CD4-positive, alpha-beta memory T cell (primary cell): Measurements from ENCODE around the gene COQ3. TPM values are rescaled to one million over a fixed set of nuclear protein-coding genes. Genes with fewer than 3 reads are reported as not detected.
A peak's percentile ranks its signal among the peaks of the same experiment; 100 is the strongest.

ENCODE experiments used
- CTCF ChIA-PET: fragments of 350-600 bp; sonication (Branson Sonifier 250); formaldehyde crosslinking; loops from one replicate; lab custom pipeline; 2021; ENCODE audit warnings: inconsistent platforms; ENCODE audit not compliant: partially characterized antibody; lab: Charles Lee
- POLR2A ChIA-PET: fragments of 350-600 bp; sonication (Branson Sonifier 250); formaldehyde crosslinking; loops from one replicate; lab custom pipeline; 2021; ENCODE audit not compliant: partially characterized antibody; lab: Charles Lee
- DNase-seq, 5 donors: peaks; one replicate each; pipeline versions ENCODE4 v3.0.0 to v3.0.0-alpha.2; 2020 to 2022; ENCODE audit warnings: mixed read lengths in 1 of 5
- H3K27ac ChIP-seq: one replicate; pipeline ENCODE4 v1.7.0; 2013; ENCODE audit warnings: low read depth, low read length
- H3K27me3 ChIP-seq: 2 replicates; pipeline ENCODE4 v1.7.0; 2013; ENCODE audit warnings: mild to moderate bottlenecking, low read length, moderate library complexity; ENCODE audit not compliant: insufficient read depth
- H3K36me3 ChIP-seq: 2 replicates; pipeline ENCODE4 v1.7.0; 2013; ENCODE audit warnings: mild to moderate bottlenecking, low read length, moderate library complexity; ENCODE audit not compliant: insufficient read depth
- H3K4me1 ChIP-seq: 2 replicates; pipeline ENCODE4 v1.7.0; 2013; ENCODE audit warnings: mild to moderate bottlenecking, low read length, moderate library complexity; ENCODE audit not compliant: insufficient read depth
- H3K4me3 ChIP-seq, 2 donors: one replicate each; pipeline ENCODE4 v1.7.0; 2013; ENCODE audit warnings: low read length in 2 of 2, mild to moderate bottlenecking in 1 of 2
- H3K9me3 ChIP-seq, 2 donors: one replicate each; pipeline ENCODE4 v1.7.0; 2013; ENCODE audit warnings: low read length in 2 of 2, control low read depth in 1 of 2; ENCODE audit not compliant: control insufficient read depth in 1 of 2
- H3K27ac Mint-ChIP-seq, 7 donors: one replicate each; pipeline ENCODE4 v1.8.0; 2020 to 2021; ENCODE audit warnings: mixed read lengths in 7 of 7, mild to moderate bottlenecking in 6 of 7, inconsistent platforms in 3 of 7, moderate library complexity in 3 of 7
- H3K27me3 Mint-ChIP-seq, 2 donors: one replicate each; pipeline ENCODE4 v1.8.0; 2020 to 2021; ENCODE audit warnings: mixed read lengths in 2 of 2
- H3K36me3 Mint-ChIP-seq, 2 donors: one replicate each; pipeline ENCODE4 v1.8.0; 2020 to 2021; ENCODE audit warnings: mixed read lengths in 2 of 2, inconsistent platforms in 1 of 2, mild to moderate bottlenecking in 1 of 2
- H3K4me1 Mint-ChIP-seq, 4 donors: one replicate each; pipeline ENCODE4 v1.8.0; 2020 to 2021; ENCODE audit warnings: mixed read lengths in 4 of 4, mild to moderate bottlenecking in 1 of 4
- H3K4me3 Mint-ChIP-seq, 8 donors: one replicate each; pipeline ENCODE4 v1.8.0; 2020 to 2021; ENCODE audit warnings: mixed read lengths in 8 of 8, mild to moderate bottlenecking in 7 of 8, moderate library complexity in 6 of 8, inconsistent platforms in 3 of 8
- H3K9me3 Mint-ChIP-seq, 8 donors: one replicate each; pipeline ENCODE4 v1.8.0; 2020 to 2021; ENCODE audit warnings: mixed read lengths in 8 of 8, mild to moderate bottlenecking in 5 of 8, inconsistent platforms in 3 of 8, moderate library complexity in 1 of 8
- intact Hi-C: fragments of 100-400 bp; cut with micrococcal nuclease; formaldehyde crosslinking; loops from one replicate; pipeline ENCODE4 v1.15.1; 2023
- polyA plus RNA-seq, 2 donors: library from polyadenylated mRNA; unstranded; fragments of 300-500 nt; fragmentation: Illumina TruSeq; gene quantifications; one replicate each; pipeline ENCODE4 v1.2.3, GENCODE V29; 2021
- total RNA-seq, 2 experiments: library from RNA; stranded (reverse); gene quantifications; one replicate each; pipeline ENCODE4 v1.2.3, GENCODE V29; 2021

The COQ3 gene
- total and polyA plus RNA-seq, 4 experiments from 2014 or later, result 3.1 to 9.6 (median 5.4) TPM

GRCh38 chr6:99362678-99363268, 31.2 kb downstream of the COQ3 start:
- CTCF ChIA-PET, result no interaction called here
- POLR2A ChIA-PET, result no interaction called here

GRCh38 chr6:99359800-99360199, 34.2 kb downstream of the COQ3 start:
- no peak overlapping the region for H3K4me3 Mint-ChIP-seq
- no peak for DNase-seq
- peaks cover 4% of the 10 kb centered on the region for H3K27me3 ChIP-seq

More at GRCh38 chr6:99362678-99363268, 31.2 kb downstream of the COQ3 start:
- no peak overlapping the region for H3K27ac ChIP-seq
- no peak overlapping the region for H3K4me3 ChIP-seq
- H3K27ac Mint-ChIP-seq, result no peak overlapping the region
- no peak for DNase-seq
- no peak overlapping the region for H3K4me3 Mint-ChIP-seq
- H3K27me3 Mint-ChIP-seq, result peaks cover 13 to 18% of the 10 kb centered on the region in 2 donors
- intact Hi-C loops, result no loop called here
- no peaks in the 10 kb centered on the region for H3K27me3 ChIP-seq
- H3K4me1 Mint-ChIP-seq, result peaks cover 0 to 1% (median 0%) of the 10 kb centered on the region in 4 donors
- no peaks in the 10 kb centered on the region for H3K9me3 ChIP-seq
- no peaks in the 10 kb centered on the region for H3K36me3 Mint-ChIP-seq
- peaks cover 0 to 2% (median 0%) of the 10 kb centered on the region in 8 donors for H3K9me3 Mint-ChIP-seq
- no peaks in the 10 kb centered on the region for H3K4me1 ChIP-seq
- no peaks in the 10 kb centered on the region for H3K36me3 ChIP-seq

GRCh38 chr6:99356641-99357040, 37.4 kb downstream of the COQ3 start:
- Mint-ChIP-seq H3K27me3 (peaks cover 28 to 44% of the 10 kb centered on the region in 2 donors), H3K4me1 (no peaks in the 10 kb centered on the region), H3K4me3 (no peak overlapping the region), H3K9me3 (no peaks in the 10 kb centered on the region), H3K36me3 (no peaks in the 10 kb centered on the region), H3K27ac (no peak overlapping the region)
- peaks cover 4% of the 10 kb centered on the region for H3K27me3 ChIP-seq
- intact Hi-C loops, result no loop called here
- no peaks in the 10 kb centered on the region for H3K4me1 ChIP-seq
- DNase-seq, result no peak
- ChIA-PET CTCF (no interaction called here), POLR2A (no interaction called here)
- H3K4me3 ChIP-seq, result no peak overlapping the region
- no peaks in the 10 kb centered on the region for H3K9me3 ChIP-seq
- no peak overlapping the region for H3K27ac ChIP-seq
- H3K36me3 ChIP-seq, result no peaks in the 10 kb centered on the region

More at GRCh38 chr6:99359800-99360199, 34.2 kb downstream of the COQ3 start:
- ChIA-PET CTCF (no interaction called here), POLR2A (no interaction called here)
- Mint-ChIP-seq H3K4me1 (peaks cover 0 to 1% (median 0%) of the 10 kb centered on the region in 4 donors), H3K9me3 (peaks cover 0 to 2% (median 0%) of the 10 kb centered on the region in 8 donors), H3K36me3 (no peaks in the 10 kb centered on the region), H3K27me3 (peaks cover 27 to 29% of the 10 kb centered on the region in 2 donors), H3K27ac (no peak overlapping the region)
- Histone ChIP-seq H3K9me3 (no peaks in the 10 kb centered on the region), H3K27ac (no peak overlapping the region), H3K4me1 (no peaks in the 10 kb centered on the region), H3K36me3 (no peaks in the 10 kb centered on the region), H3K4me3 (no peak overlapping the region)
- intact Hi-C loops, result no loop called here

GRCh38 chr6:99354983-99355382, 39.0 kb downstream of the COQ3 start:
- POLR2A ChIA-PET, result no interaction called here
- H3K4me3 ChIP-seq, result no peak overlapping the region
- CTCF ChIA-PET, result no interaction called here

GRCh38 chr6:99353126-99353525, 40.9 kb downstream of the COQ3 start:
- intact Hi-C loops, result no loop called here

More at GRCh38 chr6:99354983-99355382, 39.0 kb downstream of the COQ3 start:
- Histone ChIP-seq H3K9me3 (no peaks in the 10 kb centered on the region), H3K4me1 (no peaks in the 10 kb centered on the region), H3K27me3 (peaks cover 13% of the 10 kb centered on the region), H3K36me3 (no peaks in the 10 kb centered on the region), H3K27ac (no peak overlapping the region)
- H3K9me3 Mint-ChIP-seq, result no peaks in the 10 kb centered on the region
- H3K27ac Mint-ChIP-seq, result no peak overlapping the region
- H3K4me1 Mint-ChIP-seq, result peaks cover 0 to 4% (median 0%) of the 10 kb centered on the region in 4 donors
- H3K27me3 Mint-ChIP-seq, result peaks cover 36 to 43% of the 10 kb centered on the region in 2 donors
- DNase-seq, result no peak
- intact Hi-C loops, result no loop called here
- H3K36me3 Mint-ChIP-seq, result no peaks in the 10 kb centered on the region
- H3K4me3 Mint-ChIP-seq, result no peak overlapping the region

GRCh38 chr6:99350573-99350972, 43.4 kb downstream of the COQ3 start:
- no peak overlapping the region for H3K4me3 ChIP-seq
- Mint-ChIP-seq H3K36me3 (no peaks in the 10 kb centered on the region), H3K27me3 (peaks cover 32 to 52% of the 10 kb centered on the region in 2 donors), H3K27ac (no peak overlapping the region), H3K4me1 (peaks cover 0 to 5% (median under 1%) of the 10 kb centered on the region in 4 donors), H3K4me3 (peak overlapping the region in 2 of 8 donors; percentile 41 to 67), H3K9me3 (no peaks in the 10 kb centered on the region)
- H3K27ac ChIP-seq, result no peak overlapping the region
- H3K27me3 ChIP-seq, result peaks cover 12% of the 10 kb centered on the region
- POLR2A ChIA-PET, result no interaction called here
- H3K9me3 ChIP-seq, result no peaks in the 10 kb centered on the region
- CTCF ChIA-PET, result no interaction called here
- no peak for DNase-seq
- intact Hi-C loops, result no loop called here
- H3K36me3 ChIP-seq, result no peaks in the 10 kb centered on the region
- no peaks in the 10 kb centered on the region for H3K4me1 ChIP-seq

More at GRCh38 chr6:99353126-99353525, 40.9 kb downstream of the COQ3 start:
- Mint-ChIP-seq H3K4me1 (peaks cover 0 to 5% (median under 1%) of the 10 kb centered on the region in 4 donors), H3K36me3 (no peaks in the 10 kb centered on the region), H3K27me3 (peaks cover 41 to 51% of the 10 kb centered on the region in 2 donors), H3K4me3 (no peak overlapping the region), H3K9me3 (no peaks in the 10 kb centered on the region), H3K27ac (no peak overlapping the region)
- POLR2A ChIA-PET, result no interaction called here
- H3K9me3 ChIP-seq, result no peaks in the 10 kb centered on the region
- DNase-seq, result no peak
- CTCF ChIA-PET, result interaction anchor here (2.6 kb wide), 1 partner anchor 23 kb away, joined by 12 read pairs; no protein-coding TSS in a partner anchor
- no peaks in the 10 kb centered on the region for H3K36me3 ChIP-seq
- H3K27me3 ChIP-seq, result peaks cover 16% of the 10 kb centered on the region
- no peak overlapping the region for H3K27ac ChIP-seq
- no peak overlapping the region for H3K4me3 ChIP-seq
- no peaks in the 10 kb centered on the region for H3K4me1 ChIP-seq

- intact Hi-C loops, result no loop called here
- CTCF ChIA-PET, result no interaction called here
- H3K4me3 ChIP-seq, result no peak within 1 kb of the TSS
Measured at GRCh38 chr6:99349171-99350141, 44.5 kb downstream of the COQ3 start, which contains the start of gene FAXC. FAXC (minus strand) TSS chr6:99349674; CDS start chr6:99349372, 302 bp downstream.

More at GRCh38 chr6:99349171-99350141, 44.5 kb downstream of the COQ3 start, which contains the start of gene FAXC:
- no peaks in the 10 kb centered on the region for H3K9me3 Mint-ChIP-seq
- peak within 1 kb of the TSS in 7 of 8 donors; percentile 15 to 69 (median 48) for H3K4me3 Mint-ChIP-seq
- POLR2A ChIA-PET, result no interaction called here
- peaks cover 0 to 5% (median under 1%) of the 10 kb centered on the region in 4 donors for H3K4me1 Mint-ChIP-seq
- no peaks in the 10 kb centered on the region for H3K36me3 Mint-ChIP-seq
- H3K27ac Mint-ChIP-seq, result no peak within 1 kb of the TSS
- no peaks in the 10 kb centered on the region for H3K4me1 ChIP-seq
- peaks cover 32 to 48% of the 10 kb centered on the region in 2 donors for H3K27me3 Mint-ChIP-seq
- no peak for DNase-seq
- peaks cover 12% of the 10 kb centered on the region for H3K27me3 ChIP-seq
- H3K36me3 ChIP-seq, result no peaks in the 10 kb centered on the region
- H3K27ac ChIP-seq, result no peak within 1 kb of the TSS
- no peaks in the 10 kb centered on the region for H3K9me3 ChIP-seq
